Ovary (tissue), 3 donors: Measurements from ENCODE around the gene CLSTN1.

ENCODE experiments used
- POLR2A ChIP-seq: fragments of 450-650 bp; IDR thresholded peaks from one replicate; pipeline ENCODE4 v1.6.1; 2017; ENCODE audit warnings: antibody characterized with exemption, mild to moderate bottlenecking, moderate library complexity
- TF ChIP-seq, protein P1 (sequence below), 3 donors: fragments of 450-650 bp in 2 of 3; fragments of 200-600 bp in 1 of 3; IDR thresholded peaks; one replicate each; pipeline versions ENCODE4 v1.5.1 to v1.8.0; 2016 to 2022; ENCODE audit warnings: antibody characterized with exemption in 3 of 3, mild to moderate bottlenecking in 1 of 3
- donor health status: DM: no; HTN: no; CAD: no.

GRCh38 chr1:9872430-9873165 lies 48.8 kb upstream of the CLSTN1 start:
- TF ChIP-seq, protein P1, sequence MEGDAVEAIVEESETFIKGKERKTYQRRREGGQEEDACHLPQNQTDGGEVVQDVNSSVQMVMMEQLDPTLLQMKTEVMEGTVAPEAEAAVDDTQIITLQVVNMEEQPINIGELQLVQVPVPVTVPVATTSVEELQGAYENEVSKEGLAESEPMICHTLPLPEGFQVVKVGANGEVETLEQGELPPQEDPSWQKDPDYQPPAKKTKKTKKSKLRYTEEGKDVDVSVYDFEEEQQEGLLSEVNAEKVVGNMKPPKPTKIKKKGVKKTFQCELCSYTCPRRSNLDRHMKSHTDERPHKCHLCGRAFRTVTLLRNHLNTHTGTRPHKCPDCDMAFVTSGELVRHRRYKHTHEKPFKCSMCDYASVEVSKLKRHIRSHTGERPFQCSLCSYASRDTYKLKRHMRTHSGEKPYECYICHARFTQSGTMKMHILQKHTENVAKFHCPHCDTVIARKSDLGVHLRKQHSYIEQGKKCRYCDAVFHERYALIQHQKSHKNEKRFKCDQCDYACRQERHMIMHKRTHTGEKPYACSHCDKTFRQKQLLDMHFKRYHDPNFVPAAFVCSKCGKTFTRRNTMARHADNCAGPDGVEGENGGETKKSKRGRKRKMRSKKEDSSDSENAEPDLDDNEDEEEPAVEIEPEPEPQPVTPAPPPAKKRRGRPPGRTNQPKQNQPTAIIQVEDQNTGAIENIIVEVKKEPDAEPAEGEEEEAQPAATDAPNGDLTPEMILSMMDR (IDR thresholded peaks at IDR 0.05), result no peak
- TF ChIP-seq POLR2A, result no peak
